Right lobe of liver (tissue), 6 donors: Measurements from ENCODE around the gene PRDM7. TPM values are rescaled to one million over a fixed set of nuclear protein-coding genes. Genes with fewer than 3 reads are reported as not detected.
"Not testable (repeated sequence)": the region's sequence is repeated elsewhere in the genome, so short reads cannot be mapped to it uniquely, and the experiment has no call there.

Experiments used
- ATAC-seq, 4 donors: fragments of 200-7000 bp; cut with Tn5 transposase; one replicate each; pipeline ENCODE4 v1.9.1; 2020; ENCODE audit warnings: mild to moderate bottlenecking in 4 of 4, moderate library complexity in 4 of 4
- DNase-seq, 3 donors: peaks; one replicate each; pipeline ENCODE4 v3.0.0-alpha.2; 2020
- H3K27ac ChIP-seq, 3 donors: fragments of 200-600 bp; one replicate each; pipeline ENCODE4 v1.8.0; 2022
- H3K27me3 ChIP-seq, 2 donors: fragments of 200-600 bp; one replicate each; pipeline ENCODE4 v1.8.0; 2022
- H3K36me3 ChIP-seq, 4 donors: fragments of 200-600 bp; sonication (generic) in 1 of 4; one replicate each; pipeline versions ENCODE4 v1.5.1 to v1.8.0; 2017 to 2022; ENCODE audit warnings: control low read depth in 1 of 4
- H3K4me1 ChIP-seq, 4 donors: fragments of 200-600 bp; sonication (generic) in 1 of 4; one replicate each; pipeline versions ENCODE4 v1.5.1 to v1.8.0; 2017 to 2022; ENCODE audit warnings: control low read depth in 1 of 4
- H3K4me3 ChIP-seq, 3 donors: fragments of 200-600 bp; one replicate each; pipeline ENCODE4 v1.8.0; 2022
- H3K9me3 ChIP-seq, 4 donors: fragments of 200-600 bp; sonication (generic) in 1 of 4; one replicate each; pipeline versions ENCODE4 v1.5.1 to v1.8.0; 2017 to 2022; ENCODE audit warnings: control low read depth in 1 of 4
- POLR2A ChIP-seq: fragments of 450-650 bp; IDR thresholded peaks from one replicate; pipeline ENCODE4 v1.6.1; 2017; ENCODE audit warnings: antibody characterized with exemption, mild to moderate bottlenecking
- WGBS: methylation state at CpG from one replicate; pipeline ENCODE4 v1.1.6; 2018; ENCODE audit warnings: low coverage, low lambda C conversion rate; ENCODE audit not compliant: insufficient coverage; ENCODE audit errors: missing lambda C conversion rate; 5-methylcytosine and 5-hydroxymethylcytosine counted together
- intact Hi-C, 2 donors: fragments of 100-400 bp; cut with DNase I; formaldehyde crosslinking; loops; one replicate each; pipeline versions ENCODE4 v1.11.2 to v1.14.1; 2022
- total RNA-seq, 6 experiments: library from RNA; depleted of rRNA in 2 of 6; stranded (reverse); fragments of >200 nt in 2 of 6; fragmentation: NEBNext Ultra II Directional in 3 of 6; extraction: Animal tissue kit (Norgen Biotek cat#: 25700) in 3 of 6; gene quantifications; one replicate each; pipeline versions ENCODE4 v1.1.0 to v1.2.4, GENCODE V29; 2016 to 2023
- TF ChIP-seq, protein P1 (sequence below), 4 donors: fragments of 200-600 bp in 3 of 4; fragments of 450-650 bp in 1 of 4; IDR thresholded peaks; one replicate each; pipeline versions ENCODE4 v1.5.1 to v1.8.0; 2016 to 2022; ENCODE audit warnings: antibody characterized with exemption in 4 of 4, mild to moderate bottlenecking in 2 of 4
- donor health status: DM: no; HTN: yes; CAD: no.
- donor health status: DM: no; HTN: no; CAD: no.
- donor health status: DM: no; HTN: no; CAD: no.
- donor health status: DM: no; HTN: yes; CAD: no.
- donor health status: DM: no; HTN: yes; CAD: no.

Gene PRDM7
- total RNA-seq, 6 experiments from 2014 or later = 0.09 to 0.12 TPM; not detected in 4

DNA sequence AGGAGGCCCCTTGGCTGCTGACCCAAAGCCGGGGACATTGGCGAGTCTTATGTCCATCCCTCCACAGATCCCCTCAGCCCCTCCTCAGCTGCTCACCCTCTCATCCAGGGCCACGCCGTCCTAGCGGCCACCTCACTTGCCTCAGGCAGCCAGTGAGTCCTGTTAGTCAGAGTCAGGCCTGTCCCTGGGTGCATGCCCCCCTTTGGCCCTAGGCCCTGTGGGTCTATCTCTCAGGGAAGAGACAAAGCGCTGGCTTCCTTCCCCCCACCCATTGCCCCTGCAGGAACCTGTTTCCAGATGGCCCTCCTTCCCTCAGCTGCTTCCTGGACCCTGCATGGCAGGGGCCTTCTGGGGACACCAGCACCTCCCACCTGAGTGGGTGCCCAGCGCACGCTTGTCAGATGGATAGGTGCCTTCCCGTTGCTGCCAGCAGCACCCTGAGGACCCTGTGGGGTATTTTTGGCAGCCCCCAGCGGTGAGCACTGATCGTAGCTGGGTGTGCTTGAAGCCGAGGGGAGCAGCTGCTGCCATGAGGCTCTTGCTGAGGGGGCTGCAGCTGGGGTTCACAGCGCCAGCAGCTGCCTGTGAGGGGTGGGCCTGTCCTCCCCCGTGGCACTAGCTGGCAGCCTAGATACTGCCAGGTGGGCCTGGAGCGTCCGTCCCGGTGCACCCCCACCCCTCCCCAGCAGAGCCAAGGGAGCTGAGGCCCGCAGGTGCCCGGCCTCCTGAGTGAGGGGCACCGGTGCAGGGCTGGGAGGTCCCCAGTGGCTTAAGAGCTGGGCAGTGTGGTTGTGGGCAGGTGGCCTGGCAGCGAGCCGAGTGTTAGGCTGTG is 66.2 kb downstream of the PRDM7 start:
- Histone ChIP-seq H3K36me3 (no peaks in the 10 kb centered on the region), H3K27me3 (no peaks in the 10 kb centered on the region), H3K4me1 (no peaks in the 10 kb centered on the region), H3K27ac (no peak overlapping the region), H3K4me3 (no peak overlapping the region), H3K9me3 (no peaks in the 10 kb centered on the region)
- 91% methylated on average over 5 of the region's 22 CpGs for WGBS
- intact Hi-C loops = no loop called here
- TF ChIP-seq, protein P1, sequence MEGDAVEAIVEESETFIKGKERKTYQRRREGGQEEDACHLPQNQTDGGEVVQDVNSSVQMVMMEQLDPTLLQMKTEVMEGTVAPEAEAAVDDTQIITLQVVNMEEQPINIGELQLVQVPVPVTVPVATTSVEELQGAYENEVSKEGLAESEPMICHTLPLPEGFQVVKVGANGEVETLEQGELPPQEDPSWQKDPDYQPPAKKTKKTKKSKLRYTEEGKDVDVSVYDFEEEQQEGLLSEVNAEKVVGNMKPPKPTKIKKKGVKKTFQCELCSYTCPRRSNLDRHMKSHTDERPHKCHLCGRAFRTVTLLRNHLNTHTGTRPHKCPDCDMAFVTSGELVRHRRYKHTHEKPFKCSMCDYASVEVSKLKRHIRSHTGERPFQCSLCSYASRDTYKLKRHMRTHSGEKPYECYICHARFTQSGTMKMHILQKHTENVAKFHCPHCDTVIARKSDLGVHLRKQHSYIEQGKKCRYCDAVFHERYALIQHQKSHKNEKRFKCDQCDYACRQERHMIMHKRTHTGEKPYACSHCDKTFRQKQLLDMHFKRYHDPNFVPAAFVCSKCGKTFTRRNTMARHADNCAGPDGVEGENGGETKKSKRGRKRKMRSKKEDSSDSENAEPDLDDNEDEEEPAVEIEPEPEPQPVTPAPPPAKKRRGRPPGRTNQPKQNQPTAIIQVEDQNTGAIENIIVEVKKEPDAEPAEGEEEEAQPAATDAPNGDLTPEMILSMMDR (IDR thresholded peaks at IDR 0.05) = no peak
- no peak for TF ChIP-seq POLR2A
- ATAC-seq = peak in 1 of 4 donors; percentile 8
- DNase-seq = no peak

DNA sequence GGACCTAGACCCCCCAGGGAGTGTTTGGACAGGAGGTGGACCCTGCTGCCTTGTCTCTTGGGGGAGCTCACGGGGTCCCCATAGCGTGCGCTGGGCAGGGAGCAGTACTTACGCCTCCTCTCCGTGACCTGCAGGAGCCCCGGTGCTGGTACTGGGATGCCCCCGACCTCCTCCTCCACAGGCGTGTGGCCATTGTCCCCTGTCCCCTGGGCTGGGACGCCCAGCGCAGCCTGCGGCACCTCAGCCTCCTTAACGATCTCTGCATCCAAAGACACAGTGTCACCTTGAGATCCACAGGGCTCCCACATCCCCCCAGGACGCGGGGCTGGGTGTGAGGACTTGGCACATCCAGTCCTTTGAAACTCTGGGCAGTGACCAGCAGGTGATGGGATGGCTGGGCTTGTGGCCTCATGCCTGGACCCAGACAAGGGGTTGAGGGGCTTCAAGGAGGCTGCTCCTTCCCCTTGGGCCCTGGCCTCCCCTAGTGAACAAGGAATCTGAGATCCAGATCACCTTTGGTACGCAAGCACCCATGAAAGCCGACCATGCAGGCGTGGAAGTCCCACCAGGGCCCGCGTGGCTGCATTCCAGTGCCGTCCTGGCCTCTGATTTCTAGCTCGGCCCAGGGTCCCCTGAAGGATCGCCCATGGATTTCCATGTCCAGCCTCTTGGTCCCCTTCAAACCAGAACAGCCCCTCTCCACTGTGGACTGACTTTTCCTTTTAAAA is 67.8 kb downstream of the PRDM7 start:
- Histone ChIP-seq H3K9me3 (no peaks in the 10 kb centered on the region), H3K4me1 (no peaks in the 10 kb centered on the region), H3K27me3 (no peaks in the 10 kb centered on the region), H3K27ac (no peak overlapping the region), H3K36me3 (no peaks in the 10 kb centered on the region), H3K4me3 (no peak overlapping the region)
- TF ChIP-seq, protein P1 (IDR thresholded peaks at IDR 0.05) = no peak
- no peak for TF ChIP-seq POLR2A
- intact Hi-C loops = no loop called here
- 60% methylated on average over 1 of the region's 22 CpGs for WGBS
- no peak for DNase-seq
- peak in 2 of 4 donors; percentile 13 to 18 for ATAC-seq

DNA sequence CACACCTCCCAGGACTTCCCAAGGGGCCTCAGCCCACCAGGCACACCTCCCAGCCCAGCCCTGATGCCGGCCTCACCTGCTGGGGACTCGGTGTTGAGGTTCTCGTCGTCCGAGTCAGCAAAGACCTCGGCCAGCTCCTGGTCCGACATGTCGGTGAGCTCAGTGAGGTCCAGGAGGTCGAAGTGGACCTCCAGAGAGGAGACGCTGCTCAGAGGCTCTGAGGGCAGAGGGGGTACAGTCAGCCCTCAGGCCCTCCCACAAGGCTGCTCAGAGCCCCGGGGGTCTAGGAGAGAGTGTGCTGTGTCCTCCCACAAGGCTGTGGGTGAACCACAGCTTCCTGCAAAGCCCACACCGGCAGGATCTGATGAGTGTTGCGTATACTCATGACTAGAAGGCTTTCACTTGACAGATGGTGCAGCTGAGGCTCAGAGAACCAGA is 68.4 kb downstream of the PRDM7 start:
- ATAC-seq (peak in 2 of 4 donors; percentile 27), DNase-seq (no peak)
- Histone ChIP-seq H3K36me3 (no peaks in the 10 kb centered on the region), H3K4me3 (no peak overlapping the region), H3K27me3 (no peaks in the 10 kb centered on the region), H3K9me3 (no peaks in the 10 kb centered on the region), H3K4me1 (no peaks in the 10 kb centered on the region), H3K27ac (no peak overlapping the region)
- TF ChIP-seq, protein P1 (IDR thresholded peaks at IDR 0.05) = no peak
- no peak for TF ChIP-seq POLR2A
- WGBS = no CpG with 5 or more reads among the region's 13 CpGs
- intact Hi-C loops = no loop called here

DNA sequence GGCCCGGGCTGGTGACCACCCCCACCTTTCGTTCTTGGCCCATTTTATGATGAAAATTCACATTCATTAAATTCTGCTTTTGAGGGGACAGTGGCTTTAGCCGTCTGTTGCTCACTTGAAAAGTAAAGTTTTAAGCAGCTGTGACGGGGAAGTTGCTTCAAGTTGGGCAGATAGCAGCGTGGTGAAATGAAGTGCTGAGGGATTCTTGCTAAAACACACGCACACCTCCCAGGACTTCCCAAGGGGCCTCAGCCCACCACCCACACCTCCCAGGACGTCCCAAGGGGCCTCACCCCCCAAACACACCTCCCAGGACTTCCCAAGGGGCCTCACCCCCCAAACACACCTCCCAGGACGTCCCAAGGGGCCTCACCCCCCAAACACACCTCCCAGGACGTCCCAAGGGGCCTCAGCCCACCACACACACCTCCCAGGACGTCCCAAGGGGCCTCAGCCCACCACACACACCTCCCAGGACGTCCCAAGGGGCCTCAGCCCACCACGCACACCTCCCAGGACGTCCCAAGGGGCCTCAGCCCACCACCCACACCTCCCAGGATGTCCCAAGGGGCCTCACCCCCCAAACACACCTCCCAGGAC is 69.4 kb downstream of the PRDM7 start:
- H3K36me3 ChIP-seq, H3K27ac ChIP-seq, H3K9me3 ChIP-seq, H3K4me3 ChIP-seq, H3K27me3 ChIP-seq, ATAC-seq, DNase-seq, H3K4me1 ChIP-seq, intact Hi-C loops: not testable (repeated sequence)
- WGBS = 74% methylated on average over 11 of the region's 13 CpGs

DNA sequence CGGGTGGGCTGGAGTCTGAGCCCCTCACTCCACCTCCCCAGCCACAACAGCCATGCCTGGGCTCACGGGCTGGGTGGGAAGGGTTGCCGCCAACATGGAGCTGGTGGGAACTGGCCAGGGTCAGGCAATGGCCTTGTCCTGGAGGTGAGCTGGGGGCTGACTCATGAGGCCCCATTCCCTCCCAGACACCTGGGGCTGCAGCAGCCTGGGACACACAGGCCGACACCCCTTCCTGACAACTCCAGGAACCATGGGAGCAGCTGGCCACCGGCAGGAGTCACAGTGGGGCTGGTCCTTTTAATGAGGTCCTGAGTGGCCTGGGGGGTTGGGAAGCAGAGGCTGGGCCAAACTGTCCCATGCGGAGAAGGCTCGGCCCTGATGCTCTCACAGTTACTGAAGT is 70.1 kb downstream of the PRDM7 start:
- no peak overlapping the region for H3K27ac ChIP-seq
- intact Hi-C loops = no loop called here
- WGBS = no CpG with 5 or more reads among the region's 7 CpGs
- H3K36me3 ChIP-seq = no peaks in the 10 kb centered on the region
- H3K4me3 ChIP-seq = no peak overlapping the region
- ATAC-seq (no peak), DNase-seq (no peak)
- no peaks in the 10 kb centered on the region for H3K9me3 ChIP-seq
- H3K4me1 ChIP-seq = no peaks in the 10 kb centered on the region
- H3K27me3 ChIP-seq = no peaks in the 10 kb centered on the region
- TF ChIP-seq, protein P1 (IDR thresholded peaks at IDR 0.05) = no peak
- TF ChIP-seq POLR2A = no peak
